ENCODE measurements around the gene LCN10.

DNA sequence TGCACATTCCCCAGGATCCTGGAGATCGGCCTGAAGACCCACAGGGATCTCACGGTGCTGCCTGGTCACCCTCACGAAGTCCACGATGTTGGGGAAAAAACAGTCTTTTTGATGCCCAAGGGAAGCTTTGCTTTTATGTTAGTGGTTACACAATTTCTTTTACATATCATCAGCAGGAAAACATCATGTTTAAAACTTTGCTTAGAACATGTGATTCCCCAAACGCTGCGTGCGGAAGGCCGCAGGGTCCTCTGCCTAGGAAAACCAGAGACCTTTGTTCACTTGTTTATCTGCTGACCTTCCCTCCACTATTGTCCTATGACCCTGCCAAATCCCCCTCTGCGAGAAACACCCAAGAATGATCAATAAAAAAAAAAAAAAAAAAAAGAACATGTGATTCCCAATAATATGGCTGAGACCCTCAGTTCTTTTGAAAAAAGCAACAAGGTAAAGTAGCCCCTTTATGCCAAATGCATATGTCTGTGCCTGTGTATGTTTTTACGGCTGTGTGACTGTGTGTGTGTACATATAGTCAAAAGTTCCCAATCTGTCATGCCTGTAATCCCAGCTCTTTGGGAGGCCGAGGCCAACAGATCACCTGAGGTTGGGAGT lies 44.0 kb downstream of the LCN10 start:
- TF ChIP-seq, protein P1, sequence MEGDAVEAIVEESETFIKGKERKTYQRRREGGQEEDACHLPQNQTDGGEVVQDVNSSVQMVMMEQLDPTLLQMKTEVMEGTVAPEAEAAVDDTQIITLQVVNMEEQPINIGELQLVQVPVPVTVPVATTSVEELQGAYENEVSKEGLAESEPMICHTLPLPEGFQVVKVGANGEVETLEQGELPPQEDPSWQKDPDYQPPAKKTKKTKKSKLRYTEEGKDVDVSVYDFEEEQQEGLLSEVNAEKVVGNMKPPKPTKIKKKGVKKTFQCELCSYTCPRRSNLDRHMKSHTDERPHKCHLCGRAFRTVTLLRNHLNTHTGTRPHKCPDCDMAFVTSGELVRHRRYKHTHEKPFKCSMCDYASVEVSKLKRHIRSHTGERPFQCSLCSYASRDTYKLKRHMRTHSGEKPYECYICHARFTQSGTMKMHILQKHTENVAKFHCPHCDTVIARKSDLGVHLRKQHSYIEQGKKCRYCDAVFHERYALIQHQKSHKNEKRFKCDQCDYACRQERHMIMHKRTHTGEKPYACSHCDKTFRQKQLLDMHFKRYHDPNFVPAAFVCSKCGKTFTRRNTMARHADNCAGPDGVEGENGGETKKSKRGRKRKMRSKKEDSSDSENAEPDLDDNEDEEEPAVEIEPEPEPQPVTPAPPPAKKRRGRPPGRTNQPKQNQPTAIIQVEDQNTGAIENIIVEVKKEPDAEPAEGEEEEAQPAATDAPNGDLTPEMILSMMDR (IDR thresholded peaks at IDR 0.05): no peak
- TF ChIP-seq, protein P2, sequence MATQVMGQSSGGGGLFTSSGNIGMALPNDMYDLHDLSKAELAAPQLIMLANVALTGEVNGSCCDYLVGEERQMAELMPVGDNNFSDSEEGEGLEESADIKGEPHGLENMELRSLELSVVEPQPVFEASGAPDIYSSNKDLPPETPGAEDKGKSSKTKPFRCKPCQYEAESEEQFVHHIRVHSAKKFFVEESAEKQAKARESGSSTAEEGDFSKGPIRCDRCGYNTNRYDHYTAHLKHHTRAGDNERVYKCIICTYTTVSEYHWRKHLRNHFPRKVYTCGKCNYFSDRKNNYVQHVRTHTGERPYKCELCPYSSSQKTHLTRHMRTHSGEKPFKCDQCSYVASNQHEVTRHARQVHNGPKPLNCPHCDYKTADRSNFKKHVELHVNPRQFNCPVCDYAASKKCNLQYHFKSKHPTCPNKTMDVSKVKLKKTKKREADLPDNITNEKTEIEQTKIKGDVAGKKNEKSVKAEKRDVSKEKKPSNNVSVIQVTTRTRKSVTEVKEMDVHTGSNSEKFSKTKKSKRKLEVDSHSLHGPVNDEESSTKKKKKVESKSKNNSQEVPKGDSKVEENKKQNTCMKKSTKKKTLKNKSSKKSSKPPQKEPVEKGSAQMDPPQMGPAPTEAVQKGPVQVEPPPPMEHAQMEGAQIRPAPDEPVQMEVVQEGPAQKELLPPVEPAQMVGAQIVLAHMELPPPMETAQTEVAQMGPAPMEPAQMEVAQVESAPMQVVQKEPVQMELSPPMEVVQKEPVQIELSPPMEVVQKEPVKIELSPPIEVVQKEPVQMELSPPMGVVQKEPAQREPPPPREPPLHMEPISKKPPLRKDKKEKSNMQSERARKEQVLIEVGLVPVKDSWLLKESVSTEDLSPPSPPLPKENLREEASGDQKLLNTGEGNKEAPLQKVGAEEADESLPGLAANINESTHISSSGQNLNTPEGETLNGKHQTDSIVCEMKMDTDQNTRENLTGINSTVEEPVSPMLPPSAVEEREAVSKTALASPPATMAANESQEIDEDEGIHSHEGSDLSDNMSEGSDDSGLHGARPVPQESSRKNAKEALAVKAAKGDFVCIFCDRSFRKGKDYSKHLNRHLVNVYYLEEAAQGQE (IDR thresholded peaks at IDR 0.05; ENCODE audit: insufficient read depth in 1 of 2, low read depth in 2 of 2, low read length in 1 of 2): no peak
- TF ChIP-seq POLR2AphosphoS5 (IDR thresholded peaks at IDR 0.05; ENCODE audit: low read depth, low read length) (no peak), TCF7L2 (IDR thresholded peaks at IDR 0.05; ENCODE audit: low read depth, low read length) (no peak), SIN3A (IDR thresholded peaks at IDR 0.05; ENCODE audit: borderline replicate concordance, insufficient read depth, low read depth, low read length) (no peak)
